HCT116 (cell line): ENCODE data around the gene ASPHD1. TPM values are rescaled to one million over a fixed set of nuclear protein-coding genes. Genes with fewer than 3 reads are reported as not detected.

ENCODE experiments used
- ATAC-seq: fragments of 200-7000 bp; cut with Tn5 transposase; 2 replicates; pipeline ENCODE4 v1.9.1; 2020; ENCODE audit warnings: mild to moderate bottlenecking, moderate library complexity
- BruUV-seq: library from RNA; stranded (reverse); fragments of 400-500 nt; replicated peaks from 2 replicates; lab custom pipeline; 2021; lab: Mats Ljungman, UMichigan
- CTCF ChIA-PET: fragments of 300-600 bp; sonication (Branson Sonifier 250); formaldehyde crosslinking; loops from one replicate; lab custom pipeline; 2021; ENCODE audit warnings: antibody characterized with exemption; lab: Charles Lee
- POLR2A ChIA-PET: fragments of 300-600, 350-600 bp; sonication (Branson Sonifier 250); formaldehyde crosslinking; loops from one replicate; lab custom pipeline; 2021; ENCODE audit warnings: antibody characterized with exemption; lab: Charles Lee
- RAD21 ChIA-PET, 2 experiments: fragments of 300-600 bp; sonication (Branson Sonifier 250); formaldehyde crosslinking; loops; one replicate each; lab custom pipeline; 2023; ENCODE audit warnings: low total read pairs in 2 of 2; ENCODE audit not compliant: uncharacterized antibody in 2 of 2, unreplicated experiment in 2 of 2, low non-redundant PET in 1 of 2; lab: Charles Lee
- DNase-seq: peaks from one replicate; pipeline ENCODE4 v3.0.0-alpha.2; 2010; ENCODE audit warnings: low read depth, low spot score
- H2AFZ ChIP-seq: fragments of 200-600 bp; shearing (Covaris generic), sonication (generic); 2 replicates; pipeline ENCODE4 v1.6.1; 2017; ENCODE audit warnings: low read depth, mixed run types, mixed read lengths, antibody characterized with exemption, low read length; ENCODE audit not compliant: poor library complexity, severe bottlenecking
- H3K27ac ChIP-seq: 2 replicates; pipeline ENCODE4 v1.5.1; 2012; ENCODE audit warnings: low read depth, low read length
- H3K27me3 ChIP-seq: fragments of 200-600 bp; sonication (generic); 2 replicates; pipeline ENCODE4 v1.6.1; 2016; ENCODE audit warnings: mixed run types, low read length, mixed read lengths; ENCODE audit not compliant: insufficient read depth
- H3K36me3 ChIP-seq, 2 experiments: fragments of 200-500 bp in 1 of 2; fragments of 200-600 bp in 1 of 2; sonication (Bioruptor generic) in 1 of 2; sonication (generic) in 1 of 2; 2 replicates each; pipeline versions ENCODE4 v1.5.1 to v1.6.1; 2014 to 2016; ENCODE audit warnings: low read length in 2 of 2, inconsistent platforms in 1 of 2, mixed read lengths in 1 of 2, mixed run types in 1 of 2; ENCODE audit not compliant: insufficient read depth in 2 of 2, control insufficient read depth in 1 of 2
- H3K4me1 ChIP-seq, 2 experiments: fragments of 200-600 bp in 1 of 2; sonication (generic) in 1 of 2; 2 replicates each; pipeline versions ENCODE4 v1.5.1 to v1.6.1; 2012 to 2017; ENCODE audit warnings: low read length in 2 of 2, inconsistent platforms in 1 of 2, mild to moderate bottlenecking in 1 of 2, mixed read lengths in 1 of 2, mixed run types in 1 of 2, moderate library complexity in 1 of 2; ENCODE audit not compliant: insufficient read depth in 2 of 2, control insufficient read depth in 1 of 2
- H3K4me2 ChIP-seq: fragments of 200-600 bp; sonication (generic); 2 replicates; pipeline ENCODE4 v1.6.1; 2017; ENCODE audit warnings: mixed run types, low read length, mixed read lengths
- H3K4me3 ChIP-seq, 2 experiments: fragments of 200-600 bp in 1 of 2; sonication (generic) in 1 of 2; replicated peaks in 1 of 2; 2 replicates each; pipeline ENCODE4 v1.5.1; 2011 to 2016; ENCODE audit warnings: low read length in 2 of 2, control low read depth in 1 of 2, low read depth in 1 of 2, mild to moderate bottlenecking in 1 of 2, mixed read lengths in 1 of 2, mixed run types in 1 of 2
- H3K79me2 ChIP-seq: fragments of 200-600 bp; sonication (generic); 2 replicates; pipeline ENCODE4 v1.6.1; 2017; ENCODE audit warnings: mild to moderate bottlenecking, mixed run types, low read length, moderate library complexity, mixed read lengths; ENCODE audit not compliant: insufficient read depth
- H3K9ac ChIP-seq: fragments of 200-600 bp; sonication (generic); 2 replicates; pipeline ENCODE4 v1.6.1; 2016; ENCODE audit warnings: low read length, mixed read lengths
- H3K9me2 ChIP-seq: fragments of 200-600 bp; sonication (generic), shearing (Covaris generic); 2 replicates; pipeline ENCODE4 v1.6.1; 2017; ENCODE audit warnings: mixed run types, mild to moderate bottlenecking, moderate library complexity; ENCODE audit not compliant: insufficient read depth
- H3K9me3 ChIP-seq, 2 experiments: fragments of 200-500 bp in 1 of 2; fragments of 200-600 bp in 1 of 2; sonication (Bioruptor generic) in 1 of 2; sonication (generic) in 1 of 2; 2 replicates each; pipeline ENCODE4 v1.6.1; 2014 to 2017; ENCODE audit warnings: low read length in 2 of 2, mixed read lengths in 2 of 2, inconsistent platforms in 1 of 2, low read depth in 1 of 2, mild to moderate bottlenecking in 1 of 2, mixed run types in 1 of 2, moderate library complexity in 1 of 2; ENCODE audit not compliant: control insufficient read depth in 1 of 2, insufficient read depth in 1 of 2
- H4K20me1 ChIP-seq: fragments of 200-600 bp; sonication (generic), shearing (Covaris generic); 2 replicates; pipeline ENCODE4 v1.6.1; 2017; ENCODE audit warnings: mixed run types, mild to moderate bottlenecking, moderate library complexity; ENCODE audit not compliant: insufficient read depth
- EZH2phosphoT487 ChIP-seq: fragments of 200-600 bp; IDR thresholded peaks from 2 replicates; pipeline ENCODE4 v1.6.1; 2018; ENCODE audit warnings: antibody characterized with exemption, borderline replicate concordance
- FOSL1 ChIP-seq: IDR thresholded peaks from 2 replicates; pipeline ENCODE4 v1.6.1; 2012; ENCODE audit warnings: low read depth
- POLR2A ChIP-seq: IDR thresholded peaks from 2 replicates; pipeline ENCODE4 v1.7.0; 2011; ENCODE audit warnings: borderline replicate concordance; ENCODE audit not compliant: insufficient read depth, insufficient read length; ENCODE audit errors: extremely low read depth
- RAD21 ChIP-seq: IDR thresholded peaks from 2 replicates; pipeline ENCODE4 v1.6.1; 2012; ENCODE audit warnings: low read depth, mild to moderate bottlenecking
- REST ChIP-seq: IDR thresholded peaks from 2 replicates; pipeline ENCODE4 v1.6.1; 2012; ENCODE audit warnings: low read depth
- SIN3A ChIP-seq: IDR thresholded peaks from 2 replicates; pipeline ENCODE4 v1.6.1; 2012; ENCODE audit warnings: low read depth
- SP1 ChIP-seq: IDR thresholded peaks from 2 replicates; pipeline ENCODE4 v1.6.1; 2012; ENCODE audit warnings: low read depth
- TCF7L2 ChIP-seq: IDR thresholded peaks from 2 replicates; pipeline ENCODE4 v1.7.0; 2011; ENCODE audit warnings: borderline replicate concordance, inconsistent platforms; ENCODE audit not compliant: insufficient read depth, insufficient read length; ENCODE audit errors: extremely low read depth
- YY1 ChIP-seq: IDR thresholded peaks from 2 replicates; pipeline ENCODE4 v1.6.1; 2011; ENCODE audit warnings: low read length, low read depth, moderate library complexity, mild to moderate bottlenecking; ENCODE audit not compliant: insufficient replicate concordance; ENCODE audit errors: extremely low read depth
- intact Hi-C: fragments of 100-400 bp; cut with micrococcal nuclease; formaldehyde crosslinking; loops from 2 replicates; pipeline ENCODE4 v1.10.0; 2022
- total RNA-seq: library from RNA; stranded (reverse); gene quantifications from one replicate; pipeline ENCODE4 v1.2.1, GENCODE V29; 2021; ENCODE audit not compliant: unreplicated experiment
- TF ChIP-seq, protein P1 (sequence below): IDR thresholded peaks from 2 replicates; pipeline ENCODE4 v1.6.1; 2011; ENCODE audit warnings: mild to moderate bottlenecking, low read length, moderate library complexity; ENCODE audit not compliant: insufficient replicate concordance; ENCODE audit errors: extremely low read depth
- TF ChIP-seq, protein P2 (sequence below), 3 experiments: fragments of 200-600 bp in 1 of 3; sonication (generic) in 1 of 3; IDR thresholded peaks in 2 of 3; conservative IDR thresholded peaks in 1 of 3; 2 replicates each; pipeline ENCODE4 v1.5.1; 2012 to 2017; ENCODE audit warnings: low read depth in 2 of 3, low read length in 2 of 3, antibody characterized with exemption in 1 of 3, borderline replicate concordance in 1 of 3, control low read depth in 1 of 3, mild to moderate bottlenecking in 1 of 3, mixed read lengths in 1 of 3, mixed run types in 1 of 3, moderate library complexity in 1 of 3; ENCODE audit not compliant: insufficient read depth in 1 of 3

Gene ASPHD1
- total RNA-seq, 1 experiment from 2014 or later, result 18.4 TPM

DNA sequence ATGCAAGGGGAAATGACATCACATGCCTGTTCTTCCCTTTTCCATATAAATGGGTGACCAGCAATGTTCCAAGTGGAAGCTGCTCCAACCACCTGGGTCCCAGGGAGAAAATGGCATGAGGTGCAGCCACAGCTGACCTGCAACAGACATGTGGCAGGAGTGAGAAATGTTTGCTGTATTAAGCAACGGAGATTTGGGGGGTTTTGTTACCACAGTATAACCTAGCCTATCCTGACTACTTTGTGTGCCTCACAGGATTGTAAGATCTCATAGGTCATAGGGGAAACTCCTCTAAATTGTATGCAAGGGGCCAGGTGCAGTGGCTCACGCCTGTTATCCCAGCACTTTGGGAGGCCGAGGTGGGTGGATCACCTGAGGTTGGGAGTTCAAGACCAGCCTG is 49.3 kb upstream of the ASPHD1 start (continued):
- TF ChIP-seq, protein P1, sequence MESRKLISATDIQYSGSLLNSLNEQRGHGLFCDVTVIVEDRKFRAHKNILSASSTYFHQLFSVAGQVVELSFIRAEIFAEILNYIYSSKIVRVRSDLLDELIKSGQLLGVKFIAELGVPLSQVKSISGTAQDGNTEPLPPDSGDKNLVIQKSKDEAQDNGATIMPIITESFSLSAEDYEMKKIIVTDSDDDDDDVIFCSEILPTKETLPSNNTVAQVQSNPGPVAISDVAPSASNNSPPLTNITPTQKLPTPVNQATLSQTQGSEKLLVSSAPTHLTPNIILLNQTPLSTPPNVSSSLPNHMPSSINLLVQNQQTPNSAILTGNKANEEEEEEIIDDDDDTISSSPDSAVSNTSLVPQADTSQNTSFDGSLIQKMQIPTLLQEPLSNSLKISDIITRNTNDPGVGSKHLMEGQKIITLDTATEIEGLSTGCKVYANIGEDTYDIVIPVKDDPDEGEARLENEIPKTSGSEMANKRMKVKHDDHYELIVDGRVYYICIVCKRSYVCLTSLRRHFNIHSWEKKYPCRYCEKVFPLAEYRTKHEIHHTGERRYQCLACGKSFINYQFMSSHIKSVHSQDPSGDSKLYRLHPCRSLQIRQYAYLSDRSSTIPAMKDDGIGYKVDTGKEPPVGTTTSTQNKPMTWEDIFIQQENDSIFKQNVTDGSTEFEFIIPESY, result no peak
- no peak for TF ChIP-seq REST
- TF ChIP-seq EZH2phosphoT487, result no peak
- no peak for TF ChIP-seq SP1
- TF ChIP-seq YY1, result no peak
- TF ChIP-seq TCF7L2, result no peak
- no peak for TF ChIP-seq FOSL1
- TF ChIP-seq RAD21, result no peak
- no peak for TF ChIP-seq POLR2A

GRCh38 chr16:29852654-29853053 is 47.6 kb upstream of the ASPHD1 start:
- TF ChIP-seq SIN3A, result no peak
- TF ChIP-seq, protein P1, result no peak
- TF ChIP-seq, protein P2, sequence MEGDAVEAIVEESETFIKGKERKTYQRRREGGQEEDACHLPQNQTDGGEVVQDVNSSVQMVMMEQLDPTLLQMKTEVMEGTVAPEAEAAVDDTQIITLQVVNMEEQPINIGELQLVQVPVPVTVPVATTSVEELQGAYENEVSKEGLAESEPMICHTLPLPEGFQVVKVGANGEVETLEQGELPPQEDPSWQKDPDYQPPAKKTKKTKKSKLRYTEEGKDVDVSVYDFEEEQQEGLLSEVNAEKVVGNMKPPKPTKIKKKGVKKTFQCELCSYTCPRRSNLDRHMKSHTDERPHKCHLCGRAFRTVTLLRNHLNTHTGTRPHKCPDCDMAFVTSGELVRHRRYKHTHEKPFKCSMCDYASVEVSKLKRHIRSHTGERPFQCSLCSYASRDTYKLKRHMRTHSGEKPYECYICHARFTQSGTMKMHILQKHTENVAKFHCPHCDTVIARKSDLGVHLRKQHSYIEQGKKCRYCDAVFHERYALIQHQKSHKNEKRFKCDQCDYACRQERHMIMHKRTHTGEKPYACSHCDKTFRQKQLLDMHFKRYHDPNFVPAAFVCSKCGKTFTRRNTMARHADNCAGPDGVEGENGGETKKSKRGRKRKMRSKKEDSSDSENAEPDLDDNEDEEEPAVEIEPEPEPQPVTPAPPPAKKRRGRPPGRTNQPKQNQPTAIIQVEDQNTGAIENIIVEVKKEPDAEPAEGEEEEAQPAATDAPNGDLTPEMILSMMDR (IDR thresholded peaks at IDR 0.05 in 2 of 3, conservative IDR thresholded peaks at IDR 0.05 in 1 of 3; ENCODE audit: borderline replicate concordance in 1 of 3, insufficient read depth in 1 of 3, low read depth in 2 of 3, low read length in 2 of 3), result no peak
- no peaks in the 10 kb centered on the region for H3K27me3 ChIP-seq
- no peak overlapping the region for H3K4me3 ChIP-seq
- peaks cover 0 to 5% of the 10 kb centered on the region in 2 experiments; a peak in 3 of 4 replicates for H3K4me1 ChIP-seq
- no peak for DNase-seq
- H2AFZ ChIP-seq, result no peak overlapping the region
- RAD21 ChIA-PET, result no interaction called here
- intact Hi-C loops, result no loop called here
- POLR2A ChIA-PET, result no interaction called here
- CTCF ChIA-PET, result no interaction called here
- no TSS peak for BruUV-seq
- H4K20me1 ChIP-seq, result no peaks in the 10 kb centered on the region
- H3K4me2 ChIP-seq, result no peak overlapping the region
- no peaks in the 10 kb centered on the region for H3K79me2 ChIP-seq
- no peak for ATAC-seq
- no peak overlapping the region for H3K9ac ChIP-seq
- no peaks in the 10 kb centered on the region for H3K9me2 ChIP-seq
- no peaks in the 10 kb centered on the region for H3K9me3 ChIP-seq
- no peaks in the 10 kb centered on the region for H3K36me3 ChIP-seq
- H3K27ac ChIP-seq, result no peak overlapping the region
